ENCODE data around the gene MROH2A.
"Not testable (repeated sequence)": the region's sequence is repeated elsewhere in the genome, so short reads cannot be mapped to it uniquely, and the experiment has no call there.

MROH2A gene, protein sequence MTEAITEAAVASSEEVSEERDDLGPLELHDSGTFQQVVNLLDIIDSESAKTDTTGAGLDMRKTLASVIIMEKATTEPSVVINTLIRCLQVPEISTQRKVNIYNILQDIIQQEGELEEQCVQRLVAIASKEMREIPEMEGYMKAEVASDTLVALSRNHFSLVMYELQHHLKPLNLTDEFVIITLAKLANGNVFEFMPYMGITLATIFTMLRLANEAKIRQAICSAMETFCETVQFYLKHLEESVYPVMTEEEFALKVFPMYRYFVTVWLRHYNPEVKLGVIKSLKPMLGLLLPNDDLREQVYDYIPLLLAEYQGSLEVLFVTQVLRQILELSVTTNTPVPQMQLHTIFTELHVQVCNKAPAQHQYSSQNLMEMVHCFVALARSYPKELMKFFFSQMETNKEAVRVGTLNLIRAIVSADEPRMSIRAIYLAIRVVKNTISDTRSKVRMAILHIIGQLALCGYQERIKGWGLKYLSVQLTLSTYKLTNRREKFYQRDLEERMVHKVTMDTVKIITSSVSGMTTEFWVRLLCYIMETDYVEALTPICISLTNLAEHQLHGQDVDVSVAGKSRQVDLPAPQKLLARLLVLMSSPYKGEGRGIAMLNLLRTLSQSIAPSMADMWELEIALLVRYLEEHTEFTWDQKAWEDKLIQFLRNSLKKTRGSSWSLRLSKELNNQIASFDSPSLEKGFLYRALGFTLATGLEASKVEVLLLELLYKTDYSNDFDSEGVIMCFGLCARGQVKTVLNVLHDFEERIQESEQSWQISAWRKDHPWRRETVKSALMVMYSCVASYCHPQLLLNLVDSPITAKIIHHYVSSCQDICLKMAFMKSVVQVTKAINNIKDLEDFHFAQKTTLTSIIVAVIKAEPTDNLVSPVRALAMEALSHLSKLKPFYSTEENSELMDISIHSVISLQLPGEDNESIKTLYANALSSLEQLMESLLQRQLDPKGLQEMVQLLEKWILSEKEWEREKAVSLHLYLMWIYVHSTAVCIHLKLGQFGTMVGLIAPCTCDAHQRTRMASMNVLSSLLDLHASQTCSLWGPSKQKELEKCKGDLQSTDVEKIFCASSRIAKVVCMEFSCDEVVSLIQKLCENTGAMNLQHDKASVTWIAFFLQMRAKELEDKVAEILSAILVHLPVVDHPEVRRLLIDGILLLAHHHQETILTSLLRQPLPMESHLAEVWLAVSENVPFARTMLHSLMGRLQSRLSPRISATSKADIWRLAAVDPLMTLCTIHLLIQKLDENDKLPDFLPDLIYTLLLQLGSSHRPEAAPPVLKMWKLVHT (N-terminal part only)
- total RNA-seq: 0 reads per million in 3 experiments

DNA sequence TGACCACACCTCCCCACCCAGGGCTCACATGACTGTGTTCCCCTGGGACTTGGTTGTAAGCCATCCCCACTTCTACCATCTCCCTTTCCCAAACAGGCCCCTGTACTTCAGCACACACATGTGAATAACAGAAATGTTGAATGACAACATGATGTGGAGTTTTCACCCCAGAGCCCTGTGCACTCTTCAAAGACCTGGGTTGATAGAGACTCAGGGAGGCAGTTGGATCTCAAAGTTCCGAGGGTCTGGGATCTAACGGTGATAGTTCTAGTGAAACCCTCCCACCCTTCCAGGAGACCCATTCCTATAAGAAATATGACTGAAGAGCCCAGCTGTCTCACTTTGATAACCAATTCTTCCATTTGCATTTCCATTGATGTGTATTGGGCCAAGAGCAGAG, at the start of gene MROH2A:
MROH2A (plus strand) TSS at position 301 of the 400 bp plus-strand sequence. CDS start 1,029 bp downstream, outside the sequence.
- no peak for DNase-seq

DNA sequence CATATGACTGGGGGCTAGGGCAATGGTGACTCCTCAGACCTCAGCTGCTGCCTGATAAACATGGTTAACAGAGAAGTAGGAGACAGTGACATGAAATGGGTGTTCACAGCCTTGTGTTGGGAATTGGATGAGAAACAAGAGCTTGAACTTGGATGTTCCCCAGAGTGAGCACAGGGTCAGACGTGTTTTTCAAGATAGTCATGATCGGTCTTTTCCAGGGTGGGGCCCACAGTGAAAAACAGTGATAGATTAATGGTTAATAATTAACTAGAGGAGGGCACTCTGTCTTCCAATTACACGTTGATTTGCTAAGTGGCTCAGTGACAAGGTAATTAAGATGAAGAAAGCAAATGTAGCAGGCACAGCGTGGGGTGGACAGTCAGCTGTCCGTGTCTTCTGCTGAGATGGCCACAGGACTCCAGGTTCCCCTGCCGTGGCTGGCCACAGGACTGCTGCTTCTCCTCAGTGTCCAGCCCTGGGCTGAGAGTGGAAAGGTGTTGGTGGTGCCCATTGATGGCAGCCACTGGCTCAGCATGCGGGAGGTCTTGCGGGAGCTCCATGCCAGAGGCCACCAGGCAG, 49.3 kb upstream of the MROH2A start, which contains the start of gene UGT1A3:
UGT1A3 (plus strand) TSS at position 320 of the 579 bp plus-strand sequence; CDS start at position 405, 85 bp downstream.
- no peak for DNase-seq

DNA sequence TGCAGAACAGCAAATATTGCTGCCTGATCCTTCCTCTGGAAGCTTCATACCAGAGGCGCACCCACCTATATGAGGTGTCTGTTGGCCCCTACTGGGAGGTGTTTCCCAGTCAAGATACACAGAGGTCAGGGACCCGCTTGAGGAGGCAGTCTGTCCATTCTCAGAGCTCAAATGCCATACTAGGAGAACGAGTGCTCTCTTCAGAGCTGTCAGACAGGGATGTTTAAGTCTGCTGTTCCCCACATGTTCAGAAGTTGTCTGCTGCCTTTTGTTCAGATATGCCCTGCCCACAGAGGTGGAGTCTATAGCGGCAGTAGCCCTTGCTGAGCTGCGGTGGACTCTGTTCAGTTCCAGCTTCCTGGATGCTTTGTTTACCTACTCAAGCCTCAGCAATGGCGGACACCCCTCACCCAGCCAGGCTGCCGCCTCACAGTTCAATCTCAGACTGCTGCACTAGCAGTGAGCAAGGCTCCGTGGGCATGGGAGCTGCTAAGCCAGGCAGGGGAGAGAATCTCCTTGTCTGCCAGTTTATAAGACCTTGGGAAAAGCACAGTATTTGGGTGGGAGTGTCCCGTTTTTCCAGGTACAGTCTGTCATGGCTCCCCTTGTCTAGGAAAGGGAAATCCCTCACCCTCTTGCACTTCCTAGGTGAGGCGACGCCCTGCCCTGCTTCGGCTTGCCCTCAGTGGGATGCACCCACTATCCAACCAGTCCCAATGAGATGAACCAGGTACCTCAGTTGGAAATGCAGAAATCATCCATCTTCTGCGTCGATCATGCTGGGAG, 41.1 kb upstream of the MROH2A start:
- not testable (repeated sequence) for DNase-seq

DNA sequence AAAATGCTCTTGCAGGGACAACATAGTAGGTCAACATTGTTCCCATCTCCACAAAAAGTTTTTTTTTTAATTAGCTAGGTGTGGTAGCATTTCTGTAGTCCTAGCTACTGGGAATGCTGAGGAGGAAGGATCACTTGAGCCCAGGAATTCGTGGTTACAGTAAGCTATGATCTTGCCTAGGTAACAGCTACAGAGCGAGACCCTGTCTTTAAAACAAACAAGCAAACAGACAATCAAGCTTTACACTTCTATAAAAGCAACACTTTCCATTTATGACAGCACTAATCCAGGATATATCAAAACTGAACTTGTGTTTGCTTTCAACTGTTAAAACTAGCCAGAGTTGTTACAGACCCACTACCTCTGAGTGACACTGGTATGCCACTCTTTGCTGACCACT, 37.3 kb upstream of the MROH2A start:
- DNase-seq: no peak

DNA sequence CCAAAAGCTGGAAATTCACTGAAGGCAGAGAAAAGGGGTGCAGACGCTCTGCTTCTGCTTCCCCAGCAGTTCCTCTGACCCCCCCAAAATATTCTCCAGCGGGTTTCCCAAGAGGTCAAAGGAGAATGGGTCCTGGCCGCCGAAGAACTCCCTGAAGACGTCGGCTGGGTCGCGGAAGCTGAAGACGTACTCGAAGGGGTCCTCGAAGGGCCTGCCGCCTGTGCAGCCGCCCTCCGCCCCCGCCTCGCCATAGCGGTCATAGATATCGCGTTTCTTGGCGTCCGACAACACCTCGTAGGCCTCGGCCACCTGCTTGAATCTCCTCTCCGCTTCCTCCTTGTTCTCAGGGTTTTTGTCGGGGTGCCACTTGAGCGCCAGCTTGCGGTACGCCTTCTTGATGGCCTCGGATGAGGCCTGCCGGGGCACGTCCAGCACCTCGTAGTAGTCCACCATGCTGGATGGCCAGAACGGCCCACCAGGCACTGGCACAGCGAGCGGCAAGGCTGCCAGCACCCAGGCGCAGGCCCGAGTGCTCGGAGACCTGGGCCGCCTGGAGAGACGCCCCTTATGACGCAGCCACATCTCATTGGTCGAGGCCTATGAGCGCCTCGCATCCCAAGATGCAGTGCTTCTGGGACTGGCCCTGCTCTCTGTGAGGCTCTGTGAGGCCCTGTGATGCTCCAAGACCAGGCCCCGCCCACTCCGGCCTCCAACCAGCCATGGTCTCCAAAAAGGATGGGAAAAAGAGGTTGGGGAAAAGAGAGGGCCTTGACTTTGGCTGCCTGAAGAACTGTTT, 34.5 kb upstream of the MROH2A start:
- DNase-seq: no peak

DNA sequence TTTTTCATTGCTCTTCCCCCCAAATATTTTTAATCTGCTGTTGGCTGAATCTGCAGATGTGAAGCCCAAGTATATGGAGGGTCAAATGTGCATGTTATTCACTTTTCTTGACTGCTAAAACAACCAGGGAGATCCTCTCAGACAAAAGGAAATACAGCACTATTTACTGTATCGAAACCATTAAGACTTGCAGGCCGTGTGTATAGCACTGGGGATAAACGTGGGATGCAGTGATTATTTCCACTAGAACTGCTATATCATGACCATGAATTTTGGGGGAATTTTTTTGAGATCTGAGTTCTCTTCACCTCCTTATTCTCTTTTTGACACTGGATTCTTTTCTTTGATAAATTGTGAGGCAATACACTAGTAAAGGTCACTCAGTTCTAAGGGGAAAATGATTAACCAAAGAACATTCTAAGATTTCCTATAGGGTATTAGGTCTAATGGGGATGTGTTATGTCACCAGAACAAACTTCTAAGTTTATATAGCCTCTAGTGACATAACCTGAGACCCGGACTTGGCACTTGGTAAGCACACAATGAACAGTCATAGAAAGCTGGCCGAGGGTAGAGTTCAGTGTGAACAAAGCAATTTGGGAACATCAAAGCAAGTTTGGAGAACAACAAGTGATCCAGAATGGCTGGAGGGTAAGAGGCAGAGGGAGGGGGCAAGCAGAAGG, 32.9 kb upstream of the MROH2A start:
- no peak for DNase-seq

DNA sequence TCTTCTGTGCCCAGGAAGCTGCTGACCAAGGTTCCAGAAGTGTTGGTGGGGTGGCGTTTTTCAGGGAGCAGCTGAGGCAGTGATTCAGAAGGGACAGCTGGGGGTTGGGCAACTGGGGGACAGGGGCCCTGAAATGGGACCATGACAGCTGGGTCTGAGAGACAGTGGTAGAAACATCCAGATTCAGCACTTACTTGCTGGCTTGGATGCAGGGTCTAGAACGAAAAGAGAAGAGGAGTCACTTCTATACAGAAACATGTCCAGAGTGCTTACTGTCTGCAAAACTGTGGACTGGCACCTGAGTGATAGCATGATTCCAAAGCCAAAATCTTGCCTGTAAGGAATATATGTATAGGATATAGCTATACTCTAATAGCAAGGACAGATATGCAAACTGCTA, 32.3 kb upstream of the MROH2A start:
- not testable (repeated sequence) for DNase-seq

DNA sequence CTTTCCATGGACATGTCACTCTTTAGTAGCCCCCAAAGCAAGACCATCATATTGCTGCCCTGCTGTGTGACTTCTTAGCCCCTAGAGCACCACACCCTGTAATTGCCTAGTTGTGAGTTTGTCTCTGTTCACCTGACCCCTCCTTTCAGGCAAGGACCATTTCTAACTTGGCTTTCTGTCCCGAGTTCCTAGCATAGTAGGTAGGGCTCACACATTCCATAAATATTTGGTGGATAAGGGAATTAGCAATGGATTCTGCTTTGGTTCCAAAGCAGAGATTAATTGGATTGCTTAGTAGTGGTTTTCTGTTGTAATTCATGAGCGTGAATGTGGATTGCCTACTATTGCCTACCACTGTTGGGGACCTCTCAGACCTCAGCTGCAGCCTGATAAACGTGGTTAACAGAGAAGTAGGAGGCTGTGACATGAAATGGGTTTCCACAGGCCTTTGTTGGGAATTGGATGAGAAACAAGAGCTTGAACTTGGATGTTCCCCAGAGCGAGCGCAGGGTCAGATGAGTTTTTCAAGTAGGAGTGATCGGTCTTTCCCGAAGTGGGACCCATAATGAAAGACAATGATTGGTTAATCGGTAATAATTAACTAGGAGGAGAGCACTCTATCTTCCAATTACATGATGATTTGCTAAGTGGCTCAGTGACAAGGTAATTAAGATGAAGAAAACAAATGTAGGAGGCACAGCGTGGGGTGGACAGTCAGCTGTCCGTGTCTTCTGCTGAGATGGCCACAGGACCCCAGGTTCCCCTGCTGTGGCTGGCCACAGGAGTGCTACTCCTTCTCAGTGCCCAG, 31.5 kb upstream of the MROH2A start:
- no peak for DNase-seq

DNA sequence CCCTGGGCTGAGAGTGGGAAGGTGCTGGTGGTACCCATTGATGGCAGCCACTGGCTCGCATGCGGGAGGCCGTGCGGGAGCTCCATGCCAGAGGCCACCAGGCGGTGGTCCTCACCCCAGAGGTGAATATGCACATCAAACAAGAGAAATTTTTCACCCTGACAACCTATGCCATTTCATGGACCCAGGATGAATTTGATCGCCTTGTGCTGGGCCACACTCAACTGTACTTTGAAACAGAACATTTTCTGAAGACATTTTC, 30.9 kb upstream of the MROH2A start:
- DNase-seq: no peak

DNA sequence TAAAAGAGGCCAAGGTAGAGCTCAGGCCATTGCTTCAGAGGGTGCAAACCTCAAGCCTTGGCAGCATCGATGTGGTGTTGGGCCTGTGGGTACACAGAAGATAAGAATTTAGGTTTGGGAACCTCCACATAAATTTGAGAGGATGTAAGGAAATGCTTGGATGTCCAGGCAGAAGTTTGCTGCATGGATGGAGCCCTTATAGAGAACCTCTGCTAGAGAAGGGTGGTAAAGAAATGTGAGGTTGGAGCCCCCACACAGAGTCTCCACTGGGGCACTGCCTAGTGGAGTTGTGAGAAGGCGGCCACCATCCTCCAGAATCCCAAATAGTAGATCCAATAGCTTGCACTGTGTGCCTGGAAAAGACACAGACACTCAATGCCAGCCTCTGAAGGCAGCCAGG, 27.4 kb upstream of the MROH2A start:
- not testable (repeated sequence) for DNase-seq

DNA sequence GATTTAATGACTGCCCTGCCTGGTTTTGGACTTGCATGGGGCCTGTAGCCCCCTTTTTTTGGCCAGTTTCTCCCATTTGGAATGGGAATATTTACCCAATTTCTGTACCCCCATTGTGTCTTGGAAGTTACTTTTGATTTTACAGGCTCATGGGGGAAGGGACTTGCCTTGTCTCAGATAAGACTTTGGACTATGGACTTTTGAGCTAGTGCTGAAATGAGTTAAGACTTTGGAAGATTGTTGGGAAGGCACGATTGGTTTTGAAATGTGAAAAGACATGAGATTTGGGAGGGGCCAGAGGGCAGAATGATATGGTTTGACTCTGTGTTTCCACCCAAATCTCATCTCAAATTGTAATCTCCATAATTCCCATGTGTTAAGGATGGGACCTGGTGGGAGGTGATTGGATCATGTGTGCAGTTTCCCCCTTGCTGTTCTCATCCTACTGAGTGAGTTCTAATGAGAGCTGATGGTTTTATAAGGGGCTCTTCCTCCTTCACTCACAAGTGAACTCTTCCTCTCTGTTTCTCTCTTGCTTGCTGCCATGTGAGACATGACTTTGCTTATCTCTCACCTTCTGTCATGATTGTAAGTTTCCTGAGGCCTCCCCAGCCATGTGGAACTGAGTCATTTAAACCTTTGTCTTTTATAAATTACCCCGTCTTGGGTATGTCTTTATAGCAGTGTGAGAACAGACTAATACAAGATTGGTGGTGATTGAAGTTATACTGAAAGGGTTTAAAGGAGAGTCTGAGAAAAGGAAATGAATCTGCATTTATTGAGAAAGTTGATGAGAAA, 26.7 kb upstream of the MROH2A start:
- DNase-seq: not testable (repeated sequence)

DNA sequence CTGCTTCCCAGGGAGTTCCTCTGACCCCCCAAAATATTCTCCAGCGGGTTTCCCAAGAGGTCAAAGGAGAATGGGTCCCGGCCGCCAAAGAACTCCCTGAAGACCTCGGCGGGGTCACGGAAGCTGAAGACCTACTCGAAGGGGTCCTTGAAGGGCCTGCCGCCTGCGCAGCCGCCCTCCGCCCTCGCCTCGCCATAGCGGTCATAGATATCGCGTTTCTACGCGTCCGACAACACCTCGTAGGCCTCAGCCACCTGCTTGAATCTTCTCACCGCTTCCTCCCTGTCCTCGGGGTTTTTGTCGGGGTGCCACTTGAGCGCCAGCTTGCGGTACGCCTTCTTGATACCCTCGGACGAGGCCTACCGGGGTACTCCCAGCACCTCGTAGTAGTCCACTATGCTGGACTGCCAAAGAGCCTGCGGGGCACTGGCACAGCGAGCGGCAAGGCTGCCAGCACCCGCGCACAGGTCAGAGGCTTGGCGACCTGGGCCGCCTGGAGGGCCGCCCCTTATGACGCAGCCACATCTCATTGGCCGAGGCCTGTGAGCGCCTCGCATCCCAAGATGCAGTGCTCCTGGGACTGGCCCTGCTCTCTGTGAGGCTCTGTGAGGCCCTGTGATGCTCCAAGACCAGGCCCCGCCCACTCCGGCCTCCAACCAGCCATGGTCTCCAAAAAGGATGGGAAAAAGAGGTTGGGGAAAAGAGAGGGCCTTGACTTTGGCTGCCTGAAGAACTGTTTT, 23.1 kb upstream of the MROH2A start:
- no peak for DNase-seq

DNA sequence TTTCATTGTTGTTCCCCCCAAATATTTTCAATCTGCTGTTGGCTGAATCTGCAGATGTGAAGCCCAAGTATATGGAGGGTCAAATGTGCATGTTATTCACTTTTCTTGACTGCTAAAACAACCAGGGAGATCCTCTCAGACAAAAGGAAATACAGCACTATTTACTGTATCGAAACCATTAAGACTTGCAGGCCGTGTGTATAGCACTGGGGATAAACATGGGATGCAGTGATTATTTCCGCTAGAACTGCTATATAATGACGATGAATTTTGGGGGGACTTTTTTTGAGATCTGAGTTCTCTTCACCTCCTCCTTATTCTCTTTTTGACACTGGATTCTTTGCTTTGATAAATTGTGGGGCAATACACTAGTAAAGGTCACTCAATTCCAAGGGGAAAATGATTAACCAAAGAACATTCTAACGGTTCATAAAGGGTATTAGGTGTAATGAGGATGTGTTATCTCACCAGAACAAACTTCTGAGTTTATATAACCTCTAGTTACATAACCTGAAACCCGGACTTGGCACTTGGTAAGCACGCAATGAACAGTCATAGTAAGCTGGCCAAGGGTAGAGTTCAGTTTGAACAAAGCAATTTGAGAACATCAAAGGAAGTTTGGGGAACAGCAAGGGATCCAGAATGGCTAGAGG, 21.6 kb upstream of the MROH2A start:
- no peak for DNase-seq

DNA sequence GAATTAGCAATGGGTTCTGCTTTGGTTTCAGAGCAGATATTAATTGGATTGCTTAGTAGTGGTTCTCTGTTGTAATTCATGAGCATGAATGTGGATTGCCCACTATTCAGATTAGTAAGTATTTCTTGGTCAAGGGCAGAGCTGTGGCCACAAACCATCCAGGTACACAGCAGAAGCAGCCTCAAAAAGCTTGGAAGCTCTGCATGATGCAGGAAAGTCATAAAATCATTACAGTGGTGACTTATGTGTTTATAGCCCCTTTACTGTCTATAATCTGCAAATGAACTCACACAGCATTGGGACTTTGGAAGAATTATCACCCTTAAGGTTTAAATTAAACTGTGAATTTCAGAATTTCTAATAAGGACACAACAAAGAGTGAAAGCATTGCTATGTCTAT, 20.0 kb upstream of the MROH2A start:
- DNase-seq: no peak

DNA sequence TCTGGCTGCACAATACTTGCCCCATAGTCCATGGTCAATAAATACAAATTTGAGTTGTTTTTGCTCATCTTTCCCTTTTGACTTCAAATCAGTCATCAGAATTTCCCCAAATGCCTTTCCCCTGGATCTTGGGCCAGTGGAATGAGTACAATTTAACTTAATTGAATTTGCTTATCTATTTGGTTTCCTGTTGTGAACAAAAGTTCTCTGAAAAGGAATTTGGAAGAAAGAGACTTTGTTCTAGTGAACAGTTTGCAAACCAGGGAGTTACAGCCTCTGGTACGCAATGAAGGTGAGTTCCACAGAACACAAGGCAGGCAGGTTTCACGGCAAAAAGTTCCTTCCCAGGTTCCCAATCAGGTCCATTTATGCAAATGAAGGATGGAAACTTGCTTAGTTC, 19.3 kb upstream of the MROH2A start:
- no peak for DNase-seq

DNA sequence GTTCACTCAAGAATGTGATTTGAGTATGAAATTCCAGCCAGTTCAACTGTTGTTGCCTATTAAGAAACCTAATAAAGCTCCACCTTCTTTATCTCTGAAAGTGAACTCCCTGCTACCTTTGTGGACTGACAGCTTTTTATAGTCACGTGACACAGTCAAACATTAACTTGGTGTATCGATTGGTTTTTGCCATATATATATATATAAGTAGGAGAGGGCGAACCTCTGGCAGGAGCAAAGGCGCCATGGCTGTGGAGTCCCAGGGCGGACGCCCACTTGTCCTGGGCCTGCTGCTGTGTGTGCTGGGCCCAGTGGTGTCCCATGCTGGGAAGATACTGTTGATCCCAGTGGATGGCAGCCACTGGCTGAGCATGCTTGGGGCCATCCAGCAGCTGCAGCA, 18.1 kb upstream of the MROH2A start, which contains the start of gene UGT1A1:
UGT1A1 (plus strand) TSS at position 228 of the 400 bp plus-strand sequence; CDS start at position 246, 18 bp downstream.
- DNase-seq: no peak

All from central memory CD4-positive, alpha-beta T cell (primary cell).